HG03039 (cell line): ENCODE measurements around the gene AXIN1.
"Not testable (repeated sequence)": the region's sequence is repeated elsewhere in the genome, so short reads cannot be mapped to it uniquely, and the experiment has no call there.

Experiments
- ATAC-seq: cut with Tn5 transposase; IDR thresholded peaks from one replicate; pipeline ENCODE4 v1.9.1; 2021; ENCODE audit warnings: mild to moderate bottlenecking, moderate library complexity; ENCODE audit not compliant: unreplicated experiment

The AXIN1 gene

DNA sequence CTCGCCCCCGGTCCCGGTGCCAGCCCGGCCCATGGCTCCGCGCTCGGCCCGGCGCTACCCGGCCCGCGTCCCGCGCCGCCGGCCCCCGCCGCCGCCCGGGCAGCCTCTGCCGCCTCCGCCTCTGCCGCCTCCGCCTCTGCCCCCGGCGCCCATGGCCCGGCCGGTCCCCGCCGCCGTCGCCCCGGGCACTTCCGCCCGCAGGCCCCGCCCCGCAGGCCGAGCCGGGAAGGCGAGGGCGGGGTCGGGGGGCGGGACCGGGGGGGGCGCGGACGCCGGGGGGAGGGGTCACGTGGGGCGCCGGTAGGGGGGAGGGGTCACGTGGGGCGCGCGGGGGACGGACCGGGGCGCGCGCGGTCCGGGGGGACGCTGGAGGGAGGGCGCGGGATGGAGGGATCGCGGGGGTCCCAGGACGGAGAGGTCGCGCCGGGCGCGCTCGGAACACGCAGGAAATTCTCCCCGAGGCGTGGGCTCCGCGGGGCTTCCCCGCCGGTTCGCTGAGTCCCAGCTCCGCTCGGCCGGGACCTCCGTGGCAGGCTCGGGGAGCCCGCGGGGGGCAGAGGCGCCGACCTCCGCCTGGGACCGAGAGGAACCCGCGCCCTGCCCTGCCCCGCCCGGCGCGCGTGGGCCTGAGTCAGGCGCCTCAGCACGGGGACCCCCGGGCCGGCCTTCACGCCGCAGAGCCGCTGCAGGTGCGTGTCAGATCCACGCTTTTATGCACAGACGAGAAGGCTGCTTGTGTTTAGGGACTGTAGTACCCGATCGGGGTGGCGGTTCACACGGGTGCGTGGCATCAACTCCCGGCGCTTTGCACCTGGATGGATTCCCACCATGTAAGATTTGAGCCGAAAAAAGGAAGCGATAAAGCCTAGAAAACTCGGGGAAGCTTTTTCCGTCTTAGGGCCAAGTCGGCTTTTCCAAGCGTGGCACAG, 29.5 kb upstream of the AXIN1 start, which contains the start of gene PGAP6:
Gene PGAP6, minus strand, starts transcription at position 190 of the 929 bp plus-strand sequence. Its CDS starts 157 bp downstream, at position 33.
- peak; percentile 44 for ATAC-seq

DNA sequence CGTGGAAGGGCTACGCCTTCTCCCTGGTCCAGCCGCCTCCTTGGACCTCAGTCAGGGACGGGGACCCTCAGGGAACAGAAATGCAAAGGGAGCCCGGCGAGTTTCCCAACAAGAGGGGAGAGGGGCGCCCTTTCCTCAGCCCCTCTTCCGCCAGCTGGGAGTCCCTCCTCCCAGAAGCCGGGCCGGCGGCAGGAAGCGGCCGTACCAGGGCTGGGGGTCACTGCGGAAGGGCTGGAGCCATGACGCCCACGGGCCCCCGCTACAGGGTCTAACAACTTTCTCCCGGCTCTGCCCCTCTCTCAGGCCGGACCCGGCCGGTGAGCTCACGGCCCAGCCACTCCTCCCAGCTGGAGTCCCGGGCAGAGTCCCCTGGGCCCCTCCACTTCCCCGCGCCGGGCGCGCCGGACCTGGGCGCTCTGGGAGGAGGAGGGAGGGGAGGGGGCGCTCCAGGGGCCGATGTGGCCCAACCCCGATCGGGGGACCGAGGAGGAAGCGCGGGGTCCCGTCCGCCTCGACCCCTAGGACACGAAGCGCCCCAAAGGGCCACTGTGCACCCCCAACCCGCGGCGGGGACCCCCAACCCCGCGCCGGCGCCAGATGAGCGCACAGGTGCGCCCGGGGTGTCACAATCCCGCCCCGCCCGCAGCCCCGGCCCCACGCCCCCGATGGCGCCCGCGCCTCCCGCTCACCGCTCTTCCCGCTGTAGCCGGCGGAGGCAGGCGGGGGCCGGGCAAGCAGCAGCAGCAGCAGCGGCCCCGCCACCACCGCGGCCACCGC, 28.7 kb upstream of the AXIN1 start:
- ATAC-seq, result peak; percentile 13

DNA sequence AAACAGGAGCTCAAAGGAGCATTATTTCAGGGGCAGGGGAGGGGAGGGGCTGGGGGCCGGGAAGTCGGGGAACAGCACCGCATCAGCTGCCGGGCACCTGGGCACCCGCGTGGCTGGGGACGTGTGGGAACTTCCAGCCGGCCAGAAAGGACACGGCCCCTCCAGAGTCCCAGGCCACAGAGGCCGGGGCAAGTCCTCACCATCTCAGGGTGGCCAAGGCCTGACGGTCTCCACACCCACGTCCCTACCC, 28.2 kb upstream of the AXIN1 start:
- ATAC-seq, result no peak

DNA sequence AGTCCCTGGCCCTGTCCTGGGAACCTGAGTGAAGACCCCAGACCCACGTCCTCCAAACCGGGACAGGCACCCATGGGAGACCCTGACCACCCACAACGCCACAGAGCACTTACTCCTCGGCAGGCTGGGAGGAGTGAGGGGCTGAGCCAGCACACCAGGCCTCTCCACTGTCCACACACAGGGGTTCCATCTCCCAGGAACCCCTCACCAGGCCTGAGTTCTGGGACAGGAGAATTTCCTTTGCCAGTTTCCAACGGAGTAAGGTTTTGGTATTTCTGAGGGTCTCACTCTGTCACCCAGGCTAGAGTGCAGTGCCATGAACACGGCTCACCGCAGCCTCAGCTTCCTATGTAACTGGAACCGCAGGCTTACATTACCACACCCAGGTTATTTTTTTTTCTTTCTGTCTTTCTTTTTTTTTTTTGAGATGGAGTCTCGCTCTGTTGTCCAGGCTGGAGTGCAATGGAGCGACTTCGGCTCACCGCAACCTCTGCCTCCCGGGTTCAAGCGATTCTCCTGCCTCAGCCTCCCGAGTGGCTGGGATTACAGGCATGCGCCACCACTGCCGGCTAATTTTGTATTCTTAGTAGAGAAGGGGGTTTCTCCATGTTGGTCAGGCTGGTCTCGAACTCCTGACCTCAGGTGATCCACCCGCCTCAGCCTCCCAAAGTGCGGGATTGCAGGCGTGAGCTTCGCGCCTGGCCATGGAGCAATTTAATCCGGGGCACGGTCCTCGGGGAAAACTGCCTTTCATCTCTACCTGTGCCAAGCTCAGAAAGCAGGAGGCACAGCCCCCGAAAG, 27.6 kb upstream of the AXIN1 start:
- ATAC-seq, result no peak

DNA sequence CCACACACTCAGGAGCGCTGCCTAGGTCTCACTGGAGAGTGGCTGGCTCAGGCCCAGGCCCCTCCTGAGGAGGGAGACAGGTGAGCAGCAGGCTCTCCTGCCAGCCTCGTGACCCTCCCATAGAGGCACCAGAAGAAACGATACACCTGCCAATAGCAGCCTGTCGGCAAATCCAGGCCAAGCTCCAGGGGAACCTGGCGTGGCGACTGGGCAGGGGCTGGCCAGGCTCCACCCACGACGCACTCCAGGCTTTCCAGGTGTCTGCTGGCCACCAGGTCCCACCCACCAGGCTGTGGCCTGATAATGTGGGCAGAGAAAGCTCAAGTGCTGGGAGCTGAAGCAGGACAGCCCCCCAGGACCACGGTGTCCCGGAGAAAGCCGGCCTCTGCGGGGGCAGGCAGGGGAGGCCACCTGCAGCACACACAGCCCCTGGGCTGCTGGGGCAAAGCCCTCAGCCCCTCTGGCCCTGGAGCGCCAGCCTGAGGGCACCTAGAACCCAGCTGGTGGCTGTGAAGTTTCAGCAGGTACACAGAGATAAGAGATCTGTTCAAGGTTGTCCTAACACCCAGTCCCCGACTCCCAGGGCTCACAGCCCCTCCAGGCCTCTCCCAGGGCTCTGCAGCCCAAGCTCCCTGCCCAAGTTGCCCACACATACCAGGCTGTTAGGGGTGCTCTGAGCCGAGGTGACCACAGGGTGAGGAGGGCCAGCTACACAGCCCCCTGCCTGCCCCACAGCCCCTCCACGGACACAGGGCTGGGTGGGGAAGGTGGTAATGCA, 26.8 kb upstream of the AXIN1 start:
- ATAC-seq, result no peak

DNA sequence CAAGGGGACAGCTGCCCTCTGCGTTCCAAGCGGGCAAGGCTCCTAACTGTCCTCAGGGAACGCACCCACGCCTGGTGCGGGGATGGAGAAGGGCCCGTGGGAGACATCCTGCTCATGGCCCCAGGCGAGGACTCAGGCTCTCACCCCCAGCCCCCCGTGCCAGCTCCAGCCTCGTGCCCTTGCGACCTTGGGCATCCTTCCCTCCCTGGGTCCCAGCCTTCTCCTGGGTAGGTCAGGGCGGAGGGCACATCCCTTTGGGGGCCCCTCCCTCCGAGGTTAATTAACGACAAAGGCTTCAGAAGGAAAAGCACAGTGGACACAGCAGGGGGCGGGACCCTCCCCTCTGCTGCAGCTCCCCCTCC, 26.3 kb upstream of the AXIN1 start:
- no peak for ATAC-seq

DNA sequence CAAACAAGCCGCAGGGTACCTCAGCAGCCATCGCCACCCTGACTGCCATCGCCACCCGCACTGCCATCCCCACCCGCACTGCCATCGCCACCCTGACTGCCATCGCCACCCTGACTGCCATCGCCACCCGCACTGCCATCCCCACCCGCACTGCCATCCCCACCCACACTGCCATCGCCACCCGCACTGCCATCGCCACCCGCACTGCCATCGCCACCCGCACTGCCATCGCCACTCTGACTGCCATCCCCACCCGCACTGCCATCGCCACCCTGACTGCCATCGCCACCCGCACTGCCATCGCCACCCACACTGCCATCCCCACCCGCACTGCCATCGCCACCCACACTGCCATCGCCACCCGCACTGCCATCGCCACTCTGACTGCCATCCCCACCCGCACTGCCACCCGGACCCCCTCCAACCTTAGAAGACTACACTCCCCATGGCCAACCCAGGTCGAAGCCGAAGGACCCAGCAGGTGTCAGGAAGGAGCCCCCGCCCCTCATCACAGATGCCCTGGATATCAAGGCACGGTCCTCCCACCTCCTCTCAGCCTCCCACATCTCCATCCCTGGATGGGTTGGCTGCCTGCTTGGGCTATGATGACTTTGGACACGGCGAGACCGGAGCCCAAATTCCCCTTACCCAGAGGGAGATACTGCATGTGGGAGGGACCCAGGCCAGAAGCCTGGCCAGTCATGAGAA, 25.7 kb upstream of the AXIN1 start:
- not testable (repeated sequence) for ATAC-seq

DNA sequence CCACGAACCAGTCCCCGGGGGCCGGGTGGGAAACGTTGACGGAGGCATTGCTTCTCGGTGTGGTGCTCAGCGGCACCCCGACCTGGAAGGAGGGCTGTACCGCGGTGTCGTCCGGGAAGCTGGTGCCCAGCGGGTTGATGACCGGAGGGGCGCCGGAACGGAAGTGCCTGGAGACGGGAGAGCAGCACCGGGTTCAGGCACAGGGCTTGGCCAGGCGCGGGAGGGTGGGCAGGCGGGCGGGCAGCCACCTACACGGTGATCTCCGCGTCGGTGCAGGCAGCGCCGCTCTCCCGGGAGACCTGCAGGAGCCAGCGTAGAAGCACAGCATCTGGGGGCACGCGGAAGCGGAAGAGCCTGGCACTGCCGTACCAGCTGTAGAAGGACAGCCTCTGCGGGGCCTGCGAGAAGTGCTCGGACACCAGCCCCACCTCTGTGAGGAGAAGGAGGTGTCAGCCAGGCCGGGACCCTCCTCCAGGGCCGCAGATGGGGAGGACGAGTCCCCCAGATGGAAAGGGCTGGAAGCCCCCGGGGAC, 25.0 kb upstream of the AXIN1 start:
- ATAC-seq, result no peak

DNA sequence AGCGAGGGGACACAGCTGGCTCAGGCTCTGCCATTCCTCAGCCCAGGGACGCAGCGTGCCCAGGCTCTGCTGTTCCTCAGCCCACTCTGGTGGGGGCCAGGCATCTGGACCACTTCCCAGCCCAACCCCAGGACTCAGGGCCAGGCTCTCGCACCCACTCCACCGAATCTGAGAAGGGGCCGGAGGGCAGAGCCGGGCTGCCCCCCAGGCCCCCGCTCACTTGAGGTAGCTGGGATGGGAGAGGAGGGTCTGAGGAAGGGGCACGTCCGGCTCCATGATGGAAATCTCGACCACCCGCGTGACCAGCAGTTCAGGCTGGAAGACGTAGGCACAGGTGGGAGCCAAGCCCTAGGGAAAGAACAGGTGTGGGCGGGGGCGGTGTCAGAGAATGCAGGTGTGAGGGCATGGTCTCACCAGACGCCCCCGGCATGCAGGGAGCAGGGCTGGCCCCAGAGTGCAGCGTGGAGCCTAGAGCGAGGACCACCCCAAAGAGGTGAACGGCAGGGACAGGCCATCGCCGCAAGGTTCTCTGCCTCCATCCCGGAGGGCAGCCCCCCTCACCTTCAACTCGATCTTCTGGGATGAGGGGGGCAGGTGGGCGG, 24.4 kb upstream of the AXIN1 start:
- ATAC-seq, result no peak

DNA sequence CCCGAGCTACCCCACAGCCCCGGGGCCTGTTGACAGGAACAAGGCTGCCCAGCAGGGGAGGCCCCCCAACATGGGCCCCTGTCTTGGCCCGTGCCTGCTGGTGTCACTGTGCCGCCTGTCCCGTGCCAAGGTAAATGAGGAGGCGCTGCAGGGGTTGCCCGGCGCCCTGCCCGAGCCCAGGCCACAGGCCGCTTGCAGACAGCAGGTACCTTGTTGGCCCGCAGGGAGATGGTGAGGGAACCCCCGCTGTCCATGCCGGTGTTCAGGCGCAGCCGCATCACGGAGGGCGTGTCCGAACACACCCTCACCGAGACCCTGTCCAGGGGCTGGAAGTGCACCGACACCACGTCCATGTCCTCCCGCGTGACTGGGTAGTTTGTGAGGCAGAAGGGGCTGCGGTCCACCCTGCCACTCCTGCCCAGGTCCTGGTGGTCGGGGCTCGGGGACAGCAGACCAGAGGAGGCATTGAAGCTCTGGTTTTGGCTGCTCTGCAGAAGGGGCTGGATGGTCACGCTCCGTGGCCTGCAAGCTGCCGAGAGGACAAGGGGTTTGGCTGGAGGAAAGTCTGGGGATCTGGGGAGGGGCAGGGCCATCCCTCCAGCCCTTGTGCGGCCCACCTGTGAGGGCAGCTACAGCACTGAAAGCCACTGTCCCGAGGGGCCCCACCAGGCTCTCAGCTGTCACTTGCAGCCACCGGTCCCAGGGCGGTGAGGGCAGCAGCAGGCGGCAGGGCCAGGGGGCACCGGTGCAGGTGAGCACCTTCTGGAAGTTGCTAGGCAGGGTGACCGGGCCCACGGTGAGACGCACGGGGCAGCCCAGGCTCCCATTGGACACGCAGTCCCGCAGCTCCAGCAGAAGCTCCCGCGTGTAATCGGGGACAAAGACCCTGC, 23.6 kb upstream of the AXIN1 start:
- ATAC-seq, result no peak

DNA sequence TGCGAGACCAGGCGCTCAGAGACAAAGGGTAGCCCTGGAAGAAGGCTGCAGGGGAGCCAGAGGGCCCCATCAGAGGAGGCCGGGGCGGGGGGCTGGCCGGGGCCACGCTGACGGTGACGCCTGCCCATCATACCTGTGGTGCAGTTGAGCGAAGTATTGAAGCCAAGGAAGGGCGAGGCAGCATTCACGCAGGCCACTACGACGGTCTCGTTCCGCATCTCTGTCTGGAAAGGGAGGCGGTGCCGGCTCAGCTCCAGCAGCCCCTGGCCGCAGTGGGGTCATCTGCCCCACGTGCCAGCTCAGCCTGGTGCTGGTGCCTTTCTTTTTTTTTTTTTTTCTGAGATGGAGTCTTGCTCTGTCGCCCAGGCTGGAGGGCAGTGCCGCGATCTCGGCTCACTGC, 22.7 kb upstream of the AXIN1 start:
- no peak for ATAC-seq

DNA sequence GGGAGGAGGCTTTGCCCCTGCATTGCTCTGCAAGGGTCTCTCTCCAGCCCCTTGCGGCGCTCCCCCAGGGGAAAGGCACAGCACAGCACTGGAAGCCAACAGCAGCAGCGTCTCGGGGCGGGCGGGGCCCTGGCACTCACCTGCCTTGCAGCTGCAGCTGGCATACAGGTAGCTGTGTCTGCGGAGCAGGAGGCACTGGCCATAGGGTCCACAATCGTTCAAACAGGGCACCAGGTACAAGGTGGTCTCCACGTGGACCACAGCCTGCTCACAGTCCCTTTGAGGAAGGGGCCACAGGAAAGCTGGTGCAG, 22.0 kb upstream of the AXIN1 start:
- ATAC-seq, result no peak

DNA sequence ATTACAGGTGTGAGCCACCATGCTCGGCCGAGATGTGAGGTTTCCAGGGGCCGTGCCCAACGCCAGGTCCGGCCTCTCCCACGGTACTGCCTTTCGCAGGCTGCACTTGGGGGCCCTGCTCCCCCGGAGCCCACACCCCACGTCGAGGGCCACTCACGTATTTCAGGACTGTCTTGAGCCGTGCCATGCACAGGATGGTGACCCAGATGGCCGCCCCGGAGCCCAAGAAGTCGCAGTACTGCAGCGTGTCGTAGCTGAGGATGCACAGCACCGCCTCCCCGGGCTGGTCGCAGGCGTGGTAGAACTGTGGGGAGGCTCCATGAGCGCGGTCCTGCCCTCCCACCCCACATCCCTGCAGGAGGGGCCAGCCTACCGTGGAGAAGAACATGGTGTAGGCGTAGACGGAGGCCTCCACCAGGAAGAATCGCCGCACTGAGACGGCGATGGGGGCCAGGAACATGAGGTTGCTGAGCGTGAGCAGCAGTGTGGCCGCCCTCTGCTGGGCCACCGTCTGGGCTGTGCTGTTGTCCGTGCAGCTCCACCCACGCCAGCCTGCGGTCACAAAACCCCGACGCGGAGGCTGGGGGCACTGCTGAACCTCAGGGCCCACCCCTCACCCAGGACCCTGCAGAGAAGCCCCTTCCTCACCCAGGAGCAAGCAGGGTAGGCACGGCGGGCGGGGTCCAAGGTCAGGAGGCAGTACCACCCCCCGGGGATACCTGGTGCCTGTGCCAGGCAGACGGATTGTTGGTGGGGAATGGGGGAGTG, 21.5 kb upstream of the AXIN1 start:
- ATAC-seq, result no peak

DNA sequence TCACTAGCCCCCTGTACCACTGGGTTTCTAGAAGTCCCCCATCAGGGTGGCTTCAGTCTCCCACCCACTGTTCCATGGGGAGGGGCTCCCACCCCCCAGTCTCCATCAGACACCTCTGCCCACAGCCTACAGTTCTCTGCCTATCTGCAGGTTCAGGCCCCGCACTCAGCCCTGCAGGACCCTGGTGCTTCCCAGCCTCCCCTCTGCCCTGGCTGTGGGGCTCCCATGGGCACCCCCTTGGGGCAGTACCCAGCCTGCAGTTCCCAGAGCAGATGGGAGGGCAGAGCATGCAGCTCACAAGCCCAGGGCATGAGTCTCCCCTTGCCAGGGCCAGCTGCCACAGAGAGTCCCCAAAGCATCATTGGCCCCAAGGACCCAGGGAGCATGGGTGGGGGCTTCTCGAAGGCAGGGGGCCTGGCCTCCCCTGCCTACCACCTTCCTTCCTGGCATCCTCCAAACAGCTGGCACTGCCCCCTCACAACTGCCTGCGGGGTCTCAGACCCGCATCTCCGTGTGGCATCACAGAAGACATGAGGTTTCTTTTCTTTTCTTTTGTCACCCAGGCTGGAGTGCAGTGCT, 20.6 kb upstream of the AXIN1 start:
- no peak for ATAC-seq

DNA sequence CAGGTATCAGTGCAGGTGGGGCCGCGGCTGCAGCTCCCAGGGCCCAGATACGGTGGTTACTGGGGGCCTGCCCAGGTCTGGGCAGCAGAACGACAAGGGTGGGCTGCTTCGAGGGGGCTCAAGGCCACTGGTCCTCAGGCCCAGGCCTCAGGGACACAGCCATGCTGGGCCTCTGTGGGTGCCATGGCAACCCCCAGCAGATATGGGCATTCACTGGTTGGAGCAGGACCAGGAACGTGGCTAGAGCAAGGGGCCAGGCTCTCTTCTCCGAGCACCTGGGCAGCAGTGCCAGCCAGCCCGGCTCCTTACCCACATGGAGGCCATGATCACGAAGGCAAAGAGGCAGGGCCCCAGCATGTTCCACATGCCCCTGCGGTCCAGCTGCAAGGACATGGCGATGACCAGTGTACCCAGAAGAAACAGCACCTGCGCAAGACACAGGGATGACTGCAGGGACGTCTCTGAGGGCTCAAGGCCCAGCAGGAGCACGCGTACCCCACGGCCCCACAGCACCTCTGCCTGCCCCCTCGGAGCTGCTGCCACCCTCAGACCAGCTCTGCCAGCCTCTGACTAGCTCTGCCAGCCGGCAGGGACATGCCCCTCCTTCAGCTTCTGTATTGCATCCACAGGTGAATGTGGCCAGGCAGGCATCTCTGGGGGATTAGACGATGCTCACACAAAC, 19.9 kb upstream of the AXIN1 start:
- ATAC-seq, result no peak

DNA sequence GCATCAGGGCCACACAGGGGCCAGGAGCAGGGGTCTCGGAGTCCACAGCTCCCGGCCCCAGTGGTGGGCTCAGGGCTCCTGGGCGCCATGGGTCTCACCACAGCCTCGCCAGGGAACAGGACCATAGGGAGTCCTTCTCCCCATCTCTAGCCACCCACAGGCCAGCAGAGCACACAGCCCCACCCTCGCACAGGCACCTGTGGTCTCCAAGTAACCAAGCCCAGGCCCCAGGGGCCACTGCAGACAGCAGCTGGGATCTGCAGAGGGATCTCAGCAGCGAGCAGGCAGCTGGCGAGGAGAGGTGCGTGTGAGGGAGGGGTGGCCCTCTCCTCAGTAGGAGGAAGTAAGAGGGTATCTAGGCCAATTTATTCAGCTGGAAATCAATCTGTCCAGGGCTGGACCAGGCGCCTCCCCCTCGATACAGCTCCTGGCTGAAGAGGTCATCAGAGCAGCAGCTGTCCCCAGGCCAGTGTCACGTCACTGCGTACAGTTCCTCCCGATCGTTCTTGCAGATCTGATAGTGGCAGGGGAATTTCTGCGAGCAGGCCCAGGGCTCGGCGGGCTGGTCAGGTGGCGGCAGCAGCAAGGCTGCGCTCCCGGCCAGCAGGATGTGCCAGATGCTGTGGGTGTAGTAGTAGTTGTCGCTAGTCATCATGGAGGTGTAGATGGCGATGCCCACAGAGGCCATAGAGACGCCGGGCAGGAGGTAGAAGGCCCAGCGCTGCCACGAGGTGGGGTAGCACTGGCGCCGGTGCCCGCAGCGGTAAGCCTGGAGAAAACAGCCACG, 19.2 kb upstream of the AXIN1 start:
- no peak for ATAC-seq
